Thyroid gland (tissue), 4 donors: Measurements from ENCODE around the gene ADAMTS1.

ENCODE experiments used
- POLR2A ChIP-seq, 2 donors: fragments of 450-650 bp; IDR thresholded peaks; one replicate each; pipeline ENCODE4 v1.6.1; 2017; ENCODE audit warnings: antibody characterized with exemption in 2 of 2, mild to moderate bottlenecking in 2 of 2, moderate library complexity in 1 of 2
- TF ChIP-seq, protein P1 (sequence below), 6 experiments: fragments of 200-600 bp in 3 of 6; fragments of 450-650 bp in 3 of 6; sonication (generic) in 3 of 6; IDR thresholded peaks; one replicate each; pipeline ENCODE4 v1.5.1; 2016 to 2019; ENCODE audit warnings: antibody characterized with exemption in 6 of 6, mild to moderate bottlenecking in 2 of 6, inconsistent platforms in 1 of 6, moderate library complexity in 1 of 6

DNA sequence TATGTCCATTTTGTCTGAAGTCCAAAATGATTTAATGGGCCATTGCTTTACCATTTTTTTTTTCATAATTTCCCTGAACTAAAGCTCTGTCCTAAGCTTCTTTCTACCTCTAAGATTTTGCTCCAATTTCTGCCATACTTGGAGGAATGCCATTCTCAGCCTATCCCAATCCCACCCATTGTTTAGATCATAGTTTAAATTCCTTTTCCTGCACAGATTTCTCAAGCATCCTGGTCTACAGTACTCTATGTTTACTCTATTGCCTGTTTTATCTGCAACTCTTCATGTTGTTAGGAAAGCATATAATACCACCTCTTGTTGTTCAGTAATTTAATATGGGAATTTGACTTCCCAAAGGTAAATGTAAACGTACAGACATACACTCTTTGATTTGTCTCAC, 30.8 kb downstream of the ADAMTS1 start:
- TF ChIP-seq, protein P1, sequence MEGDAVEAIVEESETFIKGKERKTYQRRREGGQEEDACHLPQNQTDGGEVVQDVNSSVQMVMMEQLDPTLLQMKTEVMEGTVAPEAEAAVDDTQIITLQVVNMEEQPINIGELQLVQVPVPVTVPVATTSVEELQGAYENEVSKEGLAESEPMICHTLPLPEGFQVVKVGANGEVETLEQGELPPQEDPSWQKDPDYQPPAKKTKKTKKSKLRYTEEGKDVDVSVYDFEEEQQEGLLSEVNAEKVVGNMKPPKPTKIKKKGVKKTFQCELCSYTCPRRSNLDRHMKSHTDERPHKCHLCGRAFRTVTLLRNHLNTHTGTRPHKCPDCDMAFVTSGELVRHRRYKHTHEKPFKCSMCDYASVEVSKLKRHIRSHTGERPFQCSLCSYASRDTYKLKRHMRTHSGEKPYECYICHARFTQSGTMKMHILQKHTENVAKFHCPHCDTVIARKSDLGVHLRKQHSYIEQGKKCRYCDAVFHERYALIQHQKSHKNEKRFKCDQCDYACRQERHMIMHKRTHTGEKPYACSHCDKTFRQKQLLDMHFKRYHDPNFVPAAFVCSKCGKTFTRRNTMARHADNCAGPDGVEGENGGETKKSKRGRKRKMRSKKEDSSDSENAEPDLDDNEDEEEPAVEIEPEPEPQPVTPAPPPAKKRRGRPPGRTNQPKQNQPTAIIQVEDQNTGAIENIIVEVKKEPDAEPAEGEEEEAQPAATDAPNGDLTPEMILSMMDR (IDR thresholded peaks at IDR 0.05): no peak
- TF ChIP-seq POLR2A (IDR thresholded peaks at IDR 0.05): no peak
